HG02981 (cell line): Measurements from ENCODE around the gene BRD3OS.
A peak's percentile ranks its signal among the peaks of the same experiment; 100 is the strongest.
"Not testable (repeated sequence)": the region's sequence is repeated elsewhere in the genome, so short reads cannot be mapped to it uniquely, and the experiment has no call there.

Experiments used
- ATAC-seq: cut with Tn5 transposase; IDR thresholded peaks from one replicate; pipeline ENCODE4 v1.9.1; 2021; ENCODE audit warnings: mild to moderate bottlenecking, moderate library complexity; ENCODE audit not compliant: unreplicated experiment

BRD3OS gene

GRCh38 chr9:133987946-133988665, 37.2 kb upstream of the BRD3OS start:
- ATAC-seq, result no peak

DNA sequence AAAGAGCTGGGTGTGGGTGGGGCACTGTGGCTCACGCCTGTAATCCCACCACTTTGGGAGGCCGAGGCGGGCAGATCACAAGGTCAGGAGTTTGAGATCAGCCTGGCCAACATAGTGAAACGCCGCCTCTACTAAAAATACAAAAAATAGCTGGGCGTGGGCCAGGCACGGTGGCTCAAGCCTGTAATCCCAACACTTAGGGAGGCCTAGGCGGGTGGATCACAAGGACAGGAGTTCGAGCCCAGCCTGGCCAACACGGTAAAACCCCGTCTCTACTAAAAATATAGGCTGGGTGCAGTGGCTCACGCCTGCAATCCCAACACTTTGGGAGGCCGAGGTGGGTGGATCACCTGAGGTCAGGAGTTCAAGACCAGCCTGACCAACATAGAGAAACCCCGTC, 36.5 kb upstream of the BRD3OS start:
- not testable (repeated sequence) for ATAC-seq

- no peak for ATAC-seq
These were observed 35.5 kb upstream of the BRD3OS start for GRCh38 chr9:133989625-133990365.

DNA sequence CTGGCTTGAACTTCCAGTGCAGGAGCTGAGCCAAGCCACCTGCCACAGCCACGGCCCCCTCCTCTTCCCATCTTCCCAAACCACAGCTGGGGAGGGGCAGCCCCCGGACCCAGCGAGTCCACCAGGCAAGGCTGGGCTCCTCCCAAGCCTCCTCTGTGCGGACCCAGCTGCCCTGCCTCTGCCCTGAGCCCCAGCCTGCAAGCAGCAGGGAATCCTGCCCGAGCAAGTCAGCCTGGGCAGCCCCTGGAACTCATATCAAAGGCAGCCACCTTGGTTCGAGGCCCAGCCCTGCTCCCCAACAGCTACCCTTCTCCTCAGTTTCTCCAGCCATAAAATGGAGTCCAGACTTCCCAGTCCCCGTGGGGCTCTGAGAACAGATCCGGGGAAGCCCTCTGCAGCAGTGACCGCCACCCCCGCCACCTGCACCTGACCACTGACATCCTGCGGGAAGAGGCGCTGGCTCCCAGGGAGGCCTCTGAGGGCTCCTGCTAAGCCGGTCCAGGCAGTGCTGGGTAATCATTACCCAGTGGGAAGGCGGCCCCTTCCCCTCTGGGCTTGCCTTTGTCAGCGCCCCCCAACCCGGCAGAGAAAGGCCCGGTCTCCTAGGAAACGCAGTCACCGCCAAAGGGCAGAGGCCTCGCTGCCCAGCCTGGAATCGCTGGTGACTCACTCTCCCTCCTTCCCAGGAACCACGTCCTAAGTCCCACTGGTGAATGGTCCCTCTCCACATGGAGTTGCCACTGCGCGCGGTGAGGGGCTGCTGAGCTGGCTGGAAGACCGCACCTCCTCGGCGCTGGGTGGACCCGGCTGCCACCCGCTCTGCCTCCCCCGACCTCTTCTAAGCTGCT, 34.7 kb upstream of the BRD3OS start:
- ATAC-seq, result no peak

GRCh38 chr9:133991214-133991921, 33.9 kb upstream of the BRD3OS start:
- peak; percentile 3 for ATAC-seq

DNA sequence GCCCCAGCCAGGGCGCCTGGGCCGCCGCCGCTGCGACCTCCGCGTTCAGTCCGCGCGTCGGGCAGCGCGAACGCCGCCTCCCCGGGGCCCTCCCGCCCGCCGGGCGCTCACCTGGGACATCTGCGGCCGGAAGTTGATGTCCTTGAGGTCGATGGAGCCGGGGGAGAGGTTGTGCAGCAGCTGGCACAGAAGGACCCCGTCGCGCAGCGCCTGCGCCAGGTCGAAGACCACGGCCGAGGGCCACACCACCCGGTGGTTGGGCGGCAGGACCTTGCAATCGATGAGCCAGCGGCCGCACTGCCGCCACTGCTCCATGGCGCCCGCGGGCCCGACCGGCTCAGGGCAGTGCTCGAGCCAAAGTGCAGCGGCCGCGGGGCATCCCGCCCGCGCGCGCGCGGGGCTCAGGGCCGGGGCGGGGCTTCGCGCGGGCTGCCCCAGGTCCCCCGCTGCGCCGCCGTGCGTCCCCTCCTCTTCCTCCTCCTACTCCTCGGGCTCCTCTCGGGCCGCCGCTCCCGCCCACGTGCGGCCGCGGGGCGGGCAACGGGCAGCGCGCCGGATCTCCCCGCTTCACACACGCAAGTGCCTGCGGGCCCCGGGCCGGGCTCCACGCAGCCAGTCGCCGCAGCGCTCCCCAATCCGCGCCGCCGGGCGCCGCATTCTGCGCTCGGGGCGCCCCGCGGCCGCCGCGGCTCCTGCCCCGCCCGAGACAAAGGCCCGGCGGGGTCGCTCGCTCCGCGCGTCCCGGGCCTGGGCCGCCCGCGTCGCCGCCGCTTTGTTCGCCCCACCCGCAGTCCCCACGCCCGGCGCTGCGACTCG, 33.1 kb upstream of the BRD3OS start, which contains the start of gene VAV2:
Gene VAV2 (minus strand): TSS at position 361 of the 816 bp plus-strand sequence. CDS start 46 bp downstream, at position 315.
- peak; percentile 46 for ATAC-seq

GRCh38 chr9:133992780-133993634, 32.3 kb upstream of the BRD3OS start:
- ATAC-seq, result peak; percentile 42

- no peak for ATAC-seq
These were observed 31.5 kb upstream of the BRD3OS start for GRCh38 chr9:133993635-133994253.

- ATAC-seq, result no peak
These were observed 30.8 kb upstream of the BRD3OS start for GRCh38 chr9:133994353-133995011.

DNA sequence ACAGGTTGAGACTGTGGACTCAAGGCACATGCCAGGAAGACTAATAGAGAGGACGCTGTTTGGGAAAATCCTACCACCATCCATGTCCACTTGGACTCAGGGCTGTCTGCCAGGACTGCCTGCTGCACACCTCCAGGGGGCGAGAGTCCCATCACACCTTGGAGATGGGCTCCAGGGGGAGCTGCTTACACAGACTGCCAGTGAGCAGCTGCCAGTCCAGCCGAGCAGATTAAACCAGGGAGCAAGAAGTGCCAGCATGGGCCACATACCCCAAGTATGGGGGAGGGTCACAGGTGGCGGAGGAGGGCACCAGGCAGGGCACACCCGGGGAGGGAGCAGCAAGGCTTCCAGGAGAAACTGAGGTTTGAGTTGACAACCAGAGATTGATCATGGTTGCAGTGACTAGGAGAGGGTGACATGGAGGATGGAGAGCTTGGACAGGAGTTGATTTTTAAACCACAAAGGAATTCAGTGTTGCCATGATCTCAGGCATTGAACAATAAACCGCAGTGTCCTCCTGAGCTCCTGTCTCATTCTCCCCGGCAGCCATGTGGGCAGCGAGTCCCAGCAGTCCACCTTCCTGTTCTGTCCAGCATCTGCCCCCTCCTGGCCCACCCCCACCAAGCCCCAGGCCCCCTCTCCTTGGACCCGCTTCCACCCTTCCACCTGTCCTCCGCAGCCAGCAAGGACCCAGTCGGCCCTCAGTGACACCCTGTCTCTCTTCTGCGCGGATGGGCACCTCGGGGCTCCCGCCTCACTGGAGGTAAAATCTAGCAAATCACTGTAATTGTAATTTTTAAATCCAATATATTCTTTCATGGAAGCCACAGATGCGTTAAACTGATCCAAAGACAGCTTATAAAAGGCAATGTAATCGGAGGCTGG, 30.0 kb upstream of the BRD3OS start:
- no peak for ATAC-seq

GRCh38 chr9:133996531-133997520, 28.5 kb upstream of the BRD3OS start:
- ATAC-seq, result no peak

GRCh38 chr9:133997584-133997983, 27.7 kb upstream of the BRD3OS start:
- ATAC-seq, result no peak

GRCh38 chr9:133998915-133999595, 26.2 kb upstream of the BRD3OS start:
- ATAC-seq, result no peak

GRCh38 chr9:133999851-134000265, 25.4 kb upstream of the BRD3OS start:
- ATAC-seq, result no peak

- ATAC-seq, result no peak
These were observed 22.5 kb upstream of the BRD3OS start for GRCh38 chr9:134002796-134003195.
